IMR-90 (cell line): ENCODE data around the gene AGXT. TPM values are rescaled to one million over a fixed set of nuclear protein-coding genes. Genes with fewer than 3 reads are reported as not detected.

ENCODE experiments used
- ATAC-seq: fragments of 200-7000 bp; cut with Tn5 transposase; 2 replicates; pipeline ENCODE4 v1.9.1; 2020; ENCODE audit warnings: low read depth, mild to moderate bottlenecking, moderate library complexity
- BruUV-seq: library from RNA; stranded (reverse); fragments of 400-500 nt; replicated peaks from 2 replicates; lab custom pipeline; 2021; lab: Mats Ljungman, UMichigan
- CTCF ChIA-PET: fragments of 300-600 bp; formaldehyde crosslinking; extraction: SDS; loops from one replicate; lab custom pipeline; 2021; ENCODE audit warnings: antibody characterized with exemption; lab: Yijun Ruan, JAX
- POLR2A ChIA-PET: fragments of 300-600 bp; sonication (Branson Sonifier 250); formaldehyde crosslinking; loops from one replicate; lab custom pipeline; 2022; ENCODE audit warnings: antibody characterized with exemption; ENCODE audit not compliant: unreplicated experiment; lab: Charles Lee
- DNase-seq: peaks from one replicate; pipeline ENCODE4 v3.0.0; 2013
- H2AFZ ChIP-seq: replicated peaks from 2 replicates; pipeline ENCODE3; 2013; ENCODE audit warnings: low read length, mild to moderate bottlenecking; ENCODE audit not compliant: poor library complexity
- H2AK5ac ChIP-seq: 2 replicates; pipeline ENCODE4 v1.6.1; 2013; ENCODE audit warnings: low read depth, low read length, inconsistent platforms
- H2AK9ac ChIP-seq: replicated peaks from 2 replicates; pipeline ENCODE3; 2013; ENCODE audit warnings: mild to moderate bottlenecking, low read depth, low read length, moderate library complexity; ENCODE audit not compliant: poor library complexity
- H2BK120ac ChIP-seq: 2 replicates; pipeline ENCODE4 v1.6.1; 2013; ENCODE audit warnings: low read depth, low read length, inconsistent platforms
- H2BK15ac ChIP-seq: 3 replicates; pipeline ENCODE4 v1.6.1; 2013; ENCODE audit warnings: low read depth, low read length, inconsistent platforms
- H2BK20ac ChIP-seq: 2 replicates; pipeline ENCODE4 v1.6.1; 2013; ENCODE audit warnings: low read depth, mild to moderate bottlenecking, inconsistent platforms, low read length, moderate library complexity
- H2BK5ac ChIP-seq: 2 replicates; pipeline ENCODE4 v1.6.1; 2013; ENCODE audit warnings: mild to moderate bottlenecking, low read depth, low read length, inconsistent platforms; ENCODE audit not compliant: poor library complexity, severe bottlenecking
- H3K14ac ChIP-seq: replicated peaks from 2 replicates; pipeline ENCODE4 v1.6.1; 2013; ENCODE audit warnings: low read depth, low read length, inconsistent platforms
- H3K18ac ChIP-seq: 2 replicates; pipeline ENCODE4 v1.6.1; 2013; ENCODE audit warnings: low read depth, low read length, control low read depth
- H3K23ac ChIP-seq: 2 replicates; pipeline ENCODE4 v1.6.1; 2013; ENCODE audit warnings: low read depth, low read length, inconsistent platforms
- H3K27ac ChIP-seq: 2 replicates; pipeline ENCODE4 v1.5.1; 2013; ENCODE audit warnings: mild to moderate bottlenecking, control low read depth, low read length; ENCODE audit not compliant: insufficient read depth
- H3K27me3 ChIP-seq: 2 replicates; pipeline ENCODE4 v1.6.1; 2013; ENCODE audit warnings: low read length; ENCODE audit not compliant: control insufficient read depth, insufficient read depth
- H3K36me3 ChIP-seq: 2 replicates; pipeline ENCODE4 v1.6.1; 2013; ENCODE audit warnings: low read length, mixed read lengths; ENCODE audit not compliant: control insufficient read depth, insufficient read depth
- H3K4ac ChIP-seq: 2 replicates; pipeline ENCODE4 v1.6.1; 2013; ENCODE audit warnings: low read depth, low read length, inconsistent platforms
- H3K4me1 ChIP-seq: 2 replicates; pipeline ENCODE4 v1.6.1; 2013; ENCODE audit warnings: low read length, mixed read lengths; ENCODE audit not compliant: control insufficient read depth, insufficient read depth
- H3K4me2 ChIP-seq: 2 replicates; pipeline ENCODE4 v1.6.1; 2013; ENCODE audit warnings: low read depth, mild to moderate bottlenecking, control low read depth, low read length, moderate library complexity
- H3K4me3 ChIP-seq: 2 replicates; pipeline ENCODE4 v1.5.1; 2013; ENCODE audit warnings: low read depth, mild to moderate bottlenecking, control low read depth, low read length, moderate library complexity; ENCODE audit not compliant: insufficient read depth
- H3K56ac ChIP-seq: 2 replicates; pipeline ENCODE4 v1.6.1; 2013; ENCODE audit warnings: low read length, inconsistent platforms; ENCODE audit not compliant: insufficient read depth; ENCODE audit errors: extremely low read depth
- H3K79me1 ChIP-seq, 2 experiments: 2 replicates each; pipeline ENCODE4 v1.6.1; 2013; ENCODE audit warnings: low read length in 2 of 2, inconsistent platforms in 1 of 2, low read depth in 1 of 2
- H3K9ac ChIP-seq: 2 replicates; pipeline ENCODE4 v1.6.1; 2013; ENCODE audit warnings: low read depth, low read length, control low read depth
- H3K9me1 ChIP-seq: 2 replicates; pipeline ENCODE4 v1.6.1; 2013; ENCODE audit warnings: low read length, inconsistent platforms; ENCODE audit not compliant: insufficient read depth
- H3K9me3 ChIP-seq: 2 replicates; pipeline ENCODE4 v1.6.1; 2013; ENCODE audit warnings: low read length; ENCODE audit not compliant: control insufficient read depth, insufficient read depth
- H4K20me1 ChIP-seq: 2 replicates; pipeline ENCODE4 v1.6.1; 2013; ENCODE audit warnings: low read length, inconsistent platforms; ENCODE audit not compliant: insufficient read depth
- H4K5ac ChIP-seq: 2 replicates; pipeline ENCODE4 v1.6.1; 2013; ENCODE audit warnings: mild to moderate bottlenecking, low read depth, low read length, control low read depth
- H4K8ac ChIP-seq, 2 experiments: 2 replicates each; pipeline ENCODE4 v1.6.1; 2013; ENCODE audit warnings: low read depth in 2 of 2, low read length in 2 of 2, control low read depth in 1 of 2, inconsistent platforms in 1 of 2
- H4K91ac ChIP-seq: 2 replicates; pipeline ENCODE4 v1.6.1; 2013; ENCODE audit warnings: low read depth, low read length, inconsistent platforms; ENCODE audit not compliant: insufficient read depth
- ELK1 ChIP-seq: fragments of 150-350 bp; IDR thresholded peaks from 2 replicates; pipeline ENCODE4 v1.6.1; 2016; ENCODE audit warnings: low read depth, mild to moderate bottlenecking, low read length, moderate library complexity, borderline replicate concordance
- MAZ ChIP-seq: IDR thresholded peaks from 2 replicates; pipeline ENCODE4 v1.6.1; 2012; ENCODE audit warnings: low read depth, mild to moderate bottlenecking, low read length, improper control_type of control experiment, moderate library complexity, borderline replicate concordance
- MXI1 ChIP-seq: IDR thresholded peaks from 2 replicates; pipeline ENCODE4 v1.6.1; 2012; ENCODE audit warnings: low read depth, mild to moderate bottlenecking, low read length, moderate library complexity, borderline replicate concordance
- NFE2L2 ChIP-seq: fragments of 150-350 bp; IDR thresholded peaks from 2 replicates; pipeline ENCODE4 v1.6.1; 2016; ENCODE audit warnings: low read depth, mild to moderate bottlenecking, low read length
- POLR2A ChIP-seq: IDR thresholded peaks from 2 replicates; pipeline ENCODE4 v1.6.1; 2012; ENCODE audit warnings: mild to moderate bottlenecking, low read depth, low read length
- RAD21 ChIP-seq: IDR thresholded peaks from 2 replicates; pipeline ENCODE4 v1.6.1; 2012; ENCODE audit warnings: low read length, improper control_type of control experiment
- SMC3 ChIP-seq: fragments of 150-350 bp; IDR thresholded peaks from 2 replicates; pipeline ENCODE4 v1.6.1; 2016; ENCODE audit warnings: low read depth, mild to moderate bottlenecking, antibody characterized with exemption, low read length, moderate library complexity
- WGBS, 2 experiments: methylation state at CpG; one replicate each; pipeline versions ENCODE4 v1.1.5 to v1.1.7; 2013; ENCODE audit warnings: missing lambda C conversion rate in 2 of 2; ENCODE audit not compliant: insufficient read length in 1 of 2; ENCODE audit errors: extremely low coverage in 2 of 2; 5-methylcytosine and 5-hydroxymethylcytosine counted together
- dilution Hi-C: fragments of 300-500 bp; cut with HindIII; formaldehyde crosslinking; loops from one replicate; pipeline ENCODE4 v1.14.3; 2018; ENCODE audit warnings: low sequenced_read_pairs; ENCODE audit not compliant: unreplicated experiment
- in situ Hi-C: fragments of 300-500 bp; cut with MboI; formaldehyde crosslinking; loops from 3 replicates; pipeline ENCODE4 v1.14.3; 2019; ENCODE audit warnings: low sequenced_read_pairs, inconsistent platforms, mixed read lengths
- intact Hi-C: fragments of 100-400 bp; cut with micrococcal nuclease; formaldehyde crosslinking; loops from 2 replicates; pipeline ENCODE4 v1.10.0; 2022
- polyA plus RNA-seq, 3 experiments: library from polyadenylated mRNA; depleted of rRNA; stranded (reverse); fragments of >200 nt; gene quantifications; 2 replicates each; pipeline ENCODE4 v1.2.3, GENCODE V29; 2012; ENCODE audit warnings: low replicate concordance in 1 of 3
- total RNA-seq: library from RNA; depleted of rRNA; stranded (reverse); fragments of >200 nt; gene quantifications from 2 replicates; pipeline ENCODE4 v1.2.3, GENCODE V29; 2012
- TF ChIP-seq, protein P1 (sequence below): fragments of 150-350 bp; IDR thresholded peaks from 2 replicates; pipeline ENCODE4 v1.6.1; 2017; ENCODE audit warnings: mild to moderate bottlenecking, antibody characterized with exemption, low read length, low read depth

The AGXT gene
- total and polyA plus RNA-seq, 2 of the 4 experiments (the other 2 are of a cell fraction) = not detected

DNA sequence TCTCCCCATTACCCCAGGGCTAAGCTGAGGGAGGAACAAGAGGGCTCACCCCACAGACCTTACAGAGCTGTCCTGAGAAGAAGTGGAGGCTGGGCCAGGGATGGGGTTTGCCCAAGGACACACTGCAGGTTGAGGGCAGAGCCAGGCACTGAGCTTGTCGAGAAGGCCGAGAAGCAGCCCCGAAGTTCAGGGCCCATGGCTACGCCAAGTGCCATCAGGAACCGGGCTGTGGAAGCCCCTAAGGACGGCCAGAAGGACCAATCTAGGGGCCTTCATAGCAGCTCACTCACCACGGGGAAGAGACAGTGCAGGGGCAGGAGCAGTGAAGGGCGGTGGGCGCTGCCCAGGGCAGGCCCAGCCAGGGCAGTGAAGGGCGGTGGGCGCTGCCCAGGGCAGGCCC is 18.6 kb upstream of the AGXT start:
- no TSS peak for BruUV-seq
- intact Hi-C loops (loop anchor here (2.0 to 5.0 kb wide), 5 partner anchors 141 to 367 kb away; partner anchors contain the start of genes PPP1R7 and SNED1), dilution Hi-C loops (no loop called here), in situ Hi-C loops (loop anchor here (5.0 to 25.0 kb wide), 3 partner anchors 225 to 812 kb away; no protein-coding TSS in a partner anchor)
- Histone ChIP-seq H2BK120ac (no peak overlapping the region), H4K20me1 (peaks cover 6% of the 10 kb centered on the region; the same call in 1 of the 2 replicates), H3K23ac (no peak overlapping the region), H3K4me3 (no peak overlapping the region), H3K9ac (no peak overlapping the region), H3K14ac (no peak overlapping the region), H4K8ac (no peak overlapping the region), H2BK20ac (no peak overlapping the region), H3K9me3 (peaks cover 10% of the 10 kb centered on the region), H2BK5ac (no peak overlapping the region), H3K36me3 (no peaks in the 10 kb centered on the region), H4K5ac (no peak overlapping the region), H3K18ac (no peak overlapping the region), H4K91ac (no peak overlapping the region), H3K4me1 (no peaks in the 10 kb centered on the region), H3K27me3 (peaks cover 4% of the 10 kb centered on the region; the same call in 1 of the 2 replicates), H3K4ac (no peak overlapping the region), H3K9me1 (no peaks in the 10 kb centered on the region), H2AK5ac (no peak overlapping the region), H2BK15ac (no peak overlapping the region), H3K27ac (no peak overlapping the region), H3K56ac (no peak overlapping the region), H2AFZ (no peak overlapping the region), H3K4me2 (no peak overlapping the region), H3K79me1 (no peaks in the 10 kb centered on the region), H2AK9ac (no peak overlapping the region)
- WGBS, 2 experiments = 94% methylated on average over 5 of the region's 11 CpGs; no CpG with 5 or more reads in 1 of the 2 experiments
- TF ChIP-seq MAZ = no peak
- no peak for TF ChIP-seq MXI1
- no peak for TF ChIP-seq SMC3
- no peak for TF ChIP-seq NFE2L2
- no peak for TF ChIP-seq RAD21
- TF ChIP-seq ELK1 = no peak
- TF ChIP-seq POLR2A = no peak
- TF ChIP-seq, protein P1, sequence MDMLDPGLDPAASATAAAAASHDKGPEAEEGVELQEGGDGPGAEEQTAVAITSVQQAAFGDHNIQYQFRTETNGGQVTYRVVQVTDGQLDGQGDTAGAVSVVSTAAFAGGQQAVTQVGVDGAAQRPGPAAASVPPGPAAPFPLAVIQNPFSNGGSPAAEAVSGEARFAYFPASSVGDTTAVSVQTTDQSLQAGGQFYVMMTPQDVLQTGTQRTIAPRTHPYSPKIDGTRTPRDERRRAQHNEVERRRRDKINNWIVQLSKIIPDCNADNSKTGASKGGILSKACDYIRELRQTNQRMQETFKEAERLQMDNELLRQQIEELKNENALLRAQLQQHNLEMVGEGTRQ = no peak
- no peak for DNase-seq
- ATAC-seq = no peak
- ChIA-PET POLR2A (no interaction called here), CTCF (no interaction called here)
